ENCODE data around the gene SETD7. TPM values are rescaled to one million over a fixed set of nuclear protein-coding genes. Genes with fewer than 3 reads are reported as not detected.
"Not testable (repeated sequence)": the region's sequence is repeated elsewhere in the genome, so short reads cannot be mapped to it uniquely, and the experiment has no call there.

The SETD7 gene
- total RNA-seq, 1 donor from 2014 or later, result 8.2 TPM

- Mint-ChIP-seq H3K4me3 (no peak overlapping the region), H3K27ac (no peak overlapping the region), H3K36me3 (peaks cover 10% of the 10 kb centered on the region), H3K9me3 (peaks cover 18% of the 10 kb centered on the region), H3K27me3 (ENCODE audit: insufficient read depth, low read depth) (peaks cover 6% of the 10 kb centered on the region), H3K4me1 (no peaks in the 10 kb centered on the region)
- Histone ChIP-seq H4K20me1 (ENCODE audit: low read depth) (no peaks in the 10 kb centered on the region), H3F3A (ENCODE audit: low read depth) (no peaks in the 10 kb centered on the region), H2AFZ (replicated peaks) (no peak overlapping the region), H3K79me2 (ENCODE audit: low read depth) (peaks cover 65% of the 10 kb centered on the region), H3K27me3 (no peaks in the 10 kb centered on the region), H3K27ac (no peak overlapping the region), H3K4me1 (no peaks in the 10 kb centered on the region), H3K9ac (no peak overlapping the region), H3K4me3 (no peak overlapping the region), H3K36me3 (peaks cover 10% of the 10 kb centered on the region), H3K9me3 (ENCODE audit: low read depth) (no peaks in the 10 kb centered on the region), H3K4me2 (no peak overlapping the region)
- TF ChIP-seq EZH2phosphoT487 (IDR thresholded peaks at IDR 0.05) (no peak), EZH2 (IDR thresholded peaks at IDR 0.05) (no peak), CTCF (IDR thresholded peaks at IDR 0.05) (no peak)
- no peak for DNase-seq (ENCODE audit: low spot score)
Observed at GRCh38 chr4:139465922-139466321, 90.1 kb downstream of the SETD7 start.

GRCh38 chr4:139464512-139464911 is 91.5 kb downstream of the SETD7 start:
- not testable (repeated sequence) for DNase-seq (ENCODE audit: low spot score); H3K4me2 ChIP-seq; H3K4me3 ChIP-seq; H2AFZ ChIP-seq (replicated peaks); H3K27ac Mint-ChIP-seq; H3K9me3 ChIP-seq (ENCODE audit: low read depth); H3K4me1 Mint-ChIP-seq; H3F3A ChIP-seq (ENCODE audit: low read depth); H3K27me3 Mint-ChIP-seq (ENCODE audit: insufficient read depth, low read depth); H4K20me1 ChIP-seq (ENCODE audit: low read depth); H3K4me3 Mint-ChIP-seq; H3K36me3 Mint-ChIP-seq; H3K27ac ChIP-seq; H3K27me3 ChIP-seq; H3K4me1 ChIP-seq; H3K9ac ChIP-seq
- peaks cover 13% of the 10 kb centered on the region for H3K9me3 Mint-ChIP-seq
- Histone ChIP-seq H3K79me2 (ENCODE audit: low read depth) (peaks cover 76% of the 10 kb centered on the region), H3K36me3 (peaks cover 10% of the 10 kb centered on the region)

- Histone ChIP-seq H3K79me2 (ENCODE audit: low read depth) (peaks cover 82% of the 10 kb centered on the region), H3K4me3 (no peak overlapping the region), H3K4me1 (peaks cover 7% of the 10 kb centered on the region), H3F3A (ENCODE audit: low read depth) (no peaks in the 10 kb centered on the region), H3K36me3 (no peaks in the 10 kb centered on the region), H4K20me1 (ENCODE audit: low read depth) (peaks cover 8% of the 10 kb centered on the region), H3K4me2 (no peak overlapping the region), H3K27ac (no peak overlapping the region), H2AFZ (replicated peaks) (no peak overlapping the region), H3K9ac (no peak overlapping the region), H3K27me3 (no peaks in the 10 kb centered on the region), H3K9me3 (ENCODE audit: low read depth) (no peaks in the 10 kb centered on the region)
- Mint-ChIP-seq H3K4me3 (no peak overlapping the region), H3K27ac (no peak overlapping the region), H3K27me3 (ENCODE audit: insufficient read depth, low read depth) (peaks cover 2% of the 10 kb centered on the region), H3K4me1 (peaks cover 3% of the 10 kb centered on the region), H3K36me3 (peaks cover 8% of the 10 kb centered on the region), H3K9me3 (no peaks in the 10 kb centered on the region)
- no peak for TF ChIP-seq EZH2 (IDR thresholded peaks at IDR 0.05)
- TF ChIP-seq EZH2phosphoT487 (IDR thresholded peaks at IDR 0.05), result no peak
- no peak for TF ChIP-seq CTCF (IDR thresholded peaks at IDR 0.05)
- no peak for DNase-seq (ENCODE audit: low spot score)
Observed at GRCh38 chr4:139461022-139461628, 94.9 kb downstream of the SETD7 start.

- Mint-ChIP-seq H3K4me1 (peaks cover 3% of the 10 kb centered on the region), H3K9me3 (no peaks in the 10 kb centered on the region), H3K36me3 (peaks cover 8% of the 10 kb centered on the region), H3K4me3 (no peak overlapping the region), H3K27me3 (ENCODE audit: insufficient read depth, low read depth) (peaks cover 3% of the 10 kb centered on the region), H3K27ac (no peak overlapping the region)
- Histone ChIP-seq H4K20me1 (ENCODE audit: low read depth) (peaks cover 8% of the 10 kb centered on the region), H3K9ac (no peak overlapping the region), H3K4me2 (no peak overlapping the region), H3K36me3 (no peaks in the 10 kb centered on the region), H3K4me1 (peaks cover 12% of the 10 kb centered on the region), H3F3A (ENCODE audit: low read depth) (no peaks in the 10 kb centered on the region), H3K79me2 (ENCODE audit: low read depth) (peaks cover 82% of the 10 kb centered on the region), H3K4me3 (no peak overlapping the region), H3K9me3 (ENCODE audit: low read depth) (no peaks in the 10 kb centered on the region), H3K27me3 (no peaks in the 10 kb centered on the region), H2AFZ (replicated peaks) (no peak overlapping the region), H3K27ac (no peak overlapping the region)
- TF ChIP-seq EZH2phosphoT487 (IDR thresholded peaks at IDR 0.05) (no peak), CTCF (IDR thresholded peaks at IDR 0.05) (no peak), EZH2 (IDR thresholded peaks at IDR 0.05) (no peak)
- DNase-seq (ENCODE audit: low spot score), result no peak
Observed at GRCh38 chr4:139460565-139460964, 95.5 kb downstream of the SETD7 start.

Data from neural progenitor cell (in vitro differentiated cells).